GM18526 (cell line): ENCODE results near the gene LMX1B.

Source experiments
- POLR2A ChIP-seq: IDR thresholded peaks from 3 replicates; pipeline ENCODE4 v1.6.1; 2011; ENCODE audit not compliant: insufficient read length; ENCODE audit errors: extremely low read depth

Gene LMX1B

GRCh38 chr9:126613651-126614050, at the start of gene LMX1B:
TSS of gene LMX1B (plus strand) at chr9:126613928. CDS start at chr9:126614450, 522 bp downstream.
- no peak for TF ChIP-seq POLR2A

- TF ChIP-seq POLR2A, result no peak
These were observed 49.6 kb upstream of the LMX1B start for GRCh38 chr9:126564128-126564527.

- no peak for TF ChIP-seq POLR2A
These were observed 49.0 kb upstream of the LMX1B start for GRCh38 chr9:126564716-126565115.

DNA sequence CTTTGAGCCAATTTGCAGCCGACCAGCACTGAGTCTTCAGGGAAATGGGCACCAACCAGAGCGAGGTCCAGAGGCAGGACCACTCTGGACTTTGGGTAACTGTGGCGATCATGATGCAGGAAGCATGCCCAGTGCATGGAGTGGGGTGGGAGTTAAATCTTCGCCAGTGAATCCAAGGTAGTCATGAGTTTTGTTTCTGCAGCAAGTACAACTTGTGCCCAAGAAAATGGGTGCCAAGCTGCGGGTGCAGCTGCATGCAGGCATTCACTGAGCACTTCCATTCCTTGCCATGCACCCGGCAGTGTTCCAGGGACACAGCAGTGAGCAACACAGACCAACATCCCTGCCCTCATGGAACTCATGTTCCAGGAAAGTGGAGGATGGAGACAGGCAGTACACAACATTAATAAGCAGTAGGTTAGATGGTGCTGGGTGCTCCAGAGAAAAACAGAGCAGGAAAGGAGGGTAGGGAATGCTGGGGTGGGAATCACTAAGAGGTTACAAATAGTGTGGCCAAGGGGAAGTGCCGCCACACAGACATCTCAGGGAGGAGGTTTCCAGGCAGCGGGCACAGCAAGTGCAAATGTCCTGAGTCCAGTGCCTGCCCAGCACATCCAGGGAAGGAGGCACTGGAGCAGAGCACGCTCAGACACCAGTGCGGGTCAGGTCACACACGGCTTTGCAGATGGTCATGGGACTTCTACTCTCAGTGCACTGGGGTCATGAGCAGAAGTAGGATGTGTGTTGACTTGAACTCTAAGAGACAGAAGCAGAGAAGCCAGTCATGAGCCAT, 48.2 kb upstream of the LMX1B start:
- TF ChIP-seq POLR2A, result no peak

- no peak for TF ChIP-seq POLR2A
These were observed 44.7 kb upstream of the LMX1B start for GRCh38 chr9:126569036-126569435.

- TF ChIP-seq POLR2A, result no peak
These were observed 35.7 kb upstream of the LMX1B start for GRCh38 chr9:126578029-126578428.

- TF ChIP-seq POLR2A, result no peak
These were observed 31.8 kb upstream of the LMX1B start for GRCh38 chr9:126581893-126582292.

DNA sequence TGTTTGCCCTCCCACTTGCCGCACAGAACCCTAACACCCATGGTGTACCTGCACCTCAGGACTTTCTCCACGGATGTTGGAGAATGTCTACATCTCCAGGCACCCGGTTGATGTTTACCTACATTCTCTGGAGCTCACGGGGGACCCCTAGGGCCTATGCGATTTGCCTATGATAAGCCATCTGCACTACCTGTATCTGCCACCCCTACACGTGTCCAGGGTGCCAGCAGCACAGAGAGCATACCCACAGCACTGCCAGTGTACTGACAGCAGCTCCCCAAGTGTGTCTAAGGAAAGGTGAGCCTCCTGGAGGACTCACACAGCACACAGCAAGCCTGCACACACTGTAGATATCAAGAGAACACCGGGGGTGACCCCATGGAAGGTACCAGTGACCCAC, 31.3 kb upstream of the LMX1B start:
- no peak for TF ChIP-seq POLR2A

GRCh38 chr9:126583144-126583760, 30.5 kb upstream of the LMX1B start:
- no peak for TF ChIP-seq POLR2A

DNA sequence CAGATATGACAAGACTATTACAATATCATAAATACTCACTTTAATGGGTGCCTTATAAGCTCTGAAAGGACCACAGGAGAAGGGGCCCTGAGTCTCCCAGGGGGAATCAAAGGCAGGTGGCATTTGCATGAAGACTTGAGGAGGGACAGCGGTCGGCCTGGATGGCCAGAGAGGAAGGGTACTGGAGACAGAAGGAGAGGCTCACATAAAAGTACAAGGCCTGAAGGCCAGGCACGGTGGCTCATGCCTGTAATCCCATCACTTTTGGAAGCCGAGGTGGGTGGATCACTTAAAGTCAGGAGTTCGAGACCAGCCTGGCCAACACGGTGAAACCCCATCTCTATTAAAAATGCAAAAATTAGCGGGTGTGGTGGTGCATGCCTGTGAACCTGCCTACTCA, 29.1 kb upstream of the LMX1B start:
- TF ChIP-seq POLR2A, result no peak

DNA sequence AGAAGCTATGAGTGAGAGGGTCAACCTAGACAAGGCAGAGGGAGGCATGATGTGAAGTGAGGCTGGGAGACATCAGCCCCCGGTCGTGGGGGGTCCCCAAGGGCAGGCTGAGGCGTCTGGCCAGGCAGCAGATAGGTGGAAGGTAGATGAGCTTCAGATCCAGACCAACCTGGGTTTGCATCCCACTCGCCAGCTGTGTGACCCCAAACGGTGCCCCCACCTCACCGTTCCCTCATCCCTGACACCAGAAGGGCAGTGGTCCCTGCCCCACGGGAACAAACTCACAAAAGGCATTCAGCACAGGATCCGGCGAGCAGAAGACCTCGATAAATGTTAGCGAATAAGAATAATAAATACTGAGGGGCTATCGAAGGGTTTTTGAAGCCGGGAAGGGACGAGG, 27.5 kb upstream of the LMX1B start:
- TF ChIP-seq POLR2A, result no peak

DNA sequence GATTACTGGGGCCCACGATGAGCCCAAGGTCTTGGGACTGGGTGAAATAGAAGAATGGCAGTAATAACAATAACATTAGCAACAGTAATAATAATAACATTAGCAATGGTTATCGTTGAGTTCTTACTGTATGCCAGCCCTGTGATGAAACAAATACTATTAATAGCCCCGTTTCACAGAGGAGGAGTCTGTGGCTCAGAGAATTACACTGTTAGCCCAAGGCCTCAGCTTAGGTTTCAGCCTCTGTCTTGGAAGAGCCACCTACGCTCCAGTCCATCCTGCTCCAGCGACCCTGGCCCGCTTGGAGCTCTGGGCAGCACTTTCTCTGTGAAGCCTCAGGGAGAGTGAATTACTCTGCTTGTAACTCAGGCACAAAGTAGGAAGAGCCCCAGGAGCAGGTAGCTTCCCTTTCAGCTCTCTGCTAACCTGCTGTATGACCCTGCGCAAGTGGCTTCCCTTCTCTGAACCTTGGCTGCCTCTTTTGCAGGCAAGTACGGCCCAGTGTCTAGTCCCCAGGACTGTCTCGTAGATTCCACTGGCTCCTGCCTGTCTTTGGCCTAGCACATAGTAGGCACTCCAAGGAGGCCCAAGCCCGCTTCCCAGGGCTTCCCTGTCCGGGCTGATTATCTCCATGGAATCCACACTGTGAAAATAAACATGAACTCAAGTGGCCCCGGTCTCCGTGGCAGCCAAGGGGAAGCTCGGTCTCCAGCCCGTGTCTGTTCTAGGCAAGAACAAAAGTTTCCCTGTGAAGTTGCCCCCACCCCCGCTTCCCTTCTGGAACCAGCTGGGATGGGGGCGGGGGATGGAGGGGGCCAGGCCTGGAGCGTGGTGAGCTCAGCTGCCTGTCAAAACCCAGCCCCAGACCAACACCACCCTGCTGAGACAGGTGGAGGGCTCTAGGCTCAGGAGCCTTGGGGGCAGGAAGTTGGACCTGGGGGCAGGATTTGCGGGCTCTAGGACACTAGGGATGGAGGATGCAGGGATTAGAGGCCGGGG, 26.2 kb upstream of the LMX1B start:
- no peak for TF ChIP-seq POLR2A

- TF ChIP-seq POLR2A, result no peak
These were observed 25.1 kb upstream of the LMX1B start for GRCh38 chr9:126588491-126589168.

DNA sequence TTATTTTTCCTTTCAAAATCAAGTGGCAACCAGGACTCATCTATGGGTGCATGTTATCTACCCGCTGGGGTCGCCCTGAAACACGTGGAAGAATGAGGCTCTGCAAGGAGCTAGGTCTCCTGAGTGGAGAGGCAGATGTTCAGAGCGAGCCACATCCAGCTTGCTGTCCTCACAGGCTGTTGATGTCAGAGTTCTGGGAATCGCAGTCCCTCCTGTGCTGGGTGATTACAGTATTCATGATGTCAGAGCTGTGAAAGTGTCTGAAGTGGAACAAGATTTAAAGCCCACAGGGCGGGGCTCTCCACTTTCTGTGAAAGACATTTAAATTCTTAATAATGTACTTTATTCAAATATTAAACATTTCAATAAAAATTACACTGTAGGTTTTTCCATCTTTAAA, 24.4 kb upstream of the LMX1B start:
- no peak for TF ChIP-seq POLR2A

DNA sequence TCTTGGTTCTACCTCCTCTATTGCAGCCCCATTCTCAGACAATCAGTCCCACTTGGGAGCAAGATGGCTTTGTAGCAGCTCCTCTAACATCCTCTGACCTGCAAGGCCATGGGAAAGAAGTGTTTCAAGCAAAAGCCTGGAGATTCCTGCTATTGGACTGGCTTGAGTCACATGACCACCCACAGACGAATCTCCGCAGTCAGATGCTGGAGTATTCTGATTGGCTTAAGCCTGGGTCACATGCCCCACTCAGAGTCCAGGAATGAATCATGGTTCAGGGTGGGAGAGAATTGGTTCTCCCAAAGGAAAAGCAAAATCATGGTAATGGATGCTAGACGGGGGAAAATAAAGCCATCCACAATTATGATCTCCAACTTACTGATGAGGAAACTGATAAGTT, 22.6 kb upstream of the LMX1B start:
- TF ChIP-seq POLR2A, result no peak
